Esophagus squamous epithelium (tissue), 4 donors: ENCODE results near the gene CD82.

Experiments used
- CTCF ChIP-seq, 6 experiments: fragments of 450-650 bp in 4 of 6; fragments of 200-600 bp in 2 of 6; sonication (generic) in 2 of 6; IDR thresholded peaks; one replicate each; pipeline ENCODE4 v1.5.1; 2016 to 2019; ENCODE audit warnings: antibody characterized with exemption in 6 of 6, mild to moderate bottlenecking in 4 of 6, moderate library complexity in 4 of 6
- POLR2A ChIP-seq, 4 donors: fragments of 450-650 bp; IDR thresholded peaks; one replicate each; pipeline ENCODE4 v1.6.1; 2017; ENCODE audit warnings: antibody characterized with exemption in 4 of 4, mild to moderate bottlenecking in 4 of 4, moderate library complexity in 3 of 4

GRCh38 chr11:44625759-44626523 is 60.5 kb downstream of the CD82 start:
- TF ChIP-seq POLR2A (IDR thresholded peaks at IDR 0.05) (no peak), CTCF (IDR thresholded peaks at IDR 0.05) (no peak)
